IPS-NIHi11 (cell line): ENCODE data around the gene UBAP2.
A peak's percentile ranks its signal among the peaks of the same experiment; 100 is the strongest.
"Not testable (repeated sequence)": the region's sequence is repeated elsewhere in the genome, so short reads cannot be mapped to it uniquely, and the experiment has no call there.

Source experiments
- DNase-seq: peaks from one replicate; pipeline ENCODE4 v3.0.0; 2012; ENCODE audit warnings: mixed read lengths, low spot score

The UBAP2 gene

DNA sequence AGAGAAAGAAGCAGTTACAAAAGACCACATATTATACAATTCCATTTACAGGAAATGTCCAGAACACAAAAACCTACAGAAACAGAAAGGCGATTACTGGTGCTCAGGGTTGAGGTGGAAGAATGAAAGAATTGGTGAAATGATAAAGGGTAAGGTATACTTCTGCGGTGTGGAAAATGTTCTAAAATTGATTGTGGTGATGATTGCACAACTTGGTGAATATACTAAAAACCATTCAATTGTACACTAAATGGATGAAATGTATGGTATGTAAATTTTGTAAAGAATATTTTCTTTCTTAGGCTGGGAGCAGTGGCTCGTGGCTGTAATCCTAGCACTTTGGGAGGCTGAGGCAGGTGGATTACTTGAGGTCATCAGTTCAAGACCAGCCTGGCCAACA is 72.3 kb downstream of the UBAP2 start:
- DNase-seq: no peak

- no peak for DNase-seq
Observed at GRCh38 chr9:33972698-33973097, 76.0 kb downstream of the UBAP2 start.

- DNase-seq: no peak
Observed at GRCh38 chr9:33964086-33964768, 84.5 kb downstream of the UBAP2 start.

- DNase-seq: not testable (repeated sequence)
Observed at GRCh38 chr9:33962468-33962867, 86.2 kb downstream of the UBAP2 start.

- no peak for DNase-seq
Observed at GRCh38 chr9:33959725-33960124, 89.0 kb downstream of the UBAP2 start.

DNA sequence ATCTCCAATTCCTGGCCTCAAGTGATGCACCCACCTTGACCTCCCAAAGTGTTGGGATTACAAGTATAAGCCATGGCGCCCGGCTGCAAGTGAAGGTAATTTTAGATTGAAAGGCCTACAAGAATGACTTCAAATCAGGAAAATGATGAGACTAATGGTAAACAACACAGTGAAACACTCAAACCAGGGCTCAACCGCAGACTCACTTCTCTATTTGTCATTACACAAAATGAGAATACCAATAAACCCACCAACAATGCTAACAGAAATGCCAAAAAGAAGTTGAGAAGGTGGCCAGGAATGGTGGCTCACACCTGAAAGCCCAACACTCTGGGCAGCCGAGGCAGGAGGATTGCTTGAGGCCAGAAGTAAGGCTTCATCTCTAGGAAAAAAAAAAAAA is 92.1 kb downstream of the UBAP2 start:
- DNase-seq: no peak

DNA sequence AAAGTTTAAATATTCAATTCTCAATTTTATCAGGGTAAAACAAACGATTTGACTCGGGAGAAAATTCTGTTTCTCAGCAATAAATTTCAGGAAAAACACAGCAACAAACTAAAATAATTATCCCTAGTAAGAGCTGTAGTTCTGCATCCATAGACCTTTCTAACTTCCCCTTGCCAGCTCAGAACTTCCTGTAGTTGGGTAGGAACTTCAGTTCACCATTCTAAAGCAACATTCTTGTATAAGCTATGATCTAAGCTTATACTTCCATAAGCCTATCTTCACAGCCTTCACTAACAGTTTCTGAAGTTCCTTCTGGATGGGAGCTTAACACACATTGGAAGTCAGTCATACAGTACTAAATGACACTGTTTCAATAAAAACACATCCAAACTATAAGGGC is 96.6 kb downstream of the UBAP2 start:
- no peak for DNase-seq

DNA sequence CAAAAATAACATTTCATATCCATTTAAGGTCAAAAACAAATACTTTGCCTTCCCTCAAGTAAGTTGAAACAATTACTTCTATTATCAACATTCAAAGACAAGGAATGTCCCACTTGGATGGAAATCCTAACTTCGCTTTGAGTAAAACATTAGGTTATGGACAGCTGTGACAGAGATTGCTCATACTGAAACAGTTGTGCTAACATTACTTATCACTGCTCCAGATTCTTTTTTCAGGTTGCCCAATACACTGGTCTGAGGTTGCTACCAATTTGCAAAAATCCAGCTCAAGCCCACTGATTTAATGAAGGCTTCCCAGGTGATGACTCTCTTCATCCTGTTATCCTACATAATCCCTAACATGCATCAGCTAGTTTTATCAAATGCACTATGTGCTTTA is 98.3 kb downstream of the UBAP2 start:
- DNase-seq: no peak

GRCh38 chr9:33946779-33947535 is 101.7 kb downstream of the UBAP2 start:
- no peak for DNase-seq

GRCh38 chr9:33943389-33943788 is 105.3 kb downstream of the UBAP2 start:
- DNase-seq: no peak

GRCh38 chr9:33942471-33943083 is 106.1 kb downstream of the UBAP2 start:
- DNase-seq: no peak

DNA sequence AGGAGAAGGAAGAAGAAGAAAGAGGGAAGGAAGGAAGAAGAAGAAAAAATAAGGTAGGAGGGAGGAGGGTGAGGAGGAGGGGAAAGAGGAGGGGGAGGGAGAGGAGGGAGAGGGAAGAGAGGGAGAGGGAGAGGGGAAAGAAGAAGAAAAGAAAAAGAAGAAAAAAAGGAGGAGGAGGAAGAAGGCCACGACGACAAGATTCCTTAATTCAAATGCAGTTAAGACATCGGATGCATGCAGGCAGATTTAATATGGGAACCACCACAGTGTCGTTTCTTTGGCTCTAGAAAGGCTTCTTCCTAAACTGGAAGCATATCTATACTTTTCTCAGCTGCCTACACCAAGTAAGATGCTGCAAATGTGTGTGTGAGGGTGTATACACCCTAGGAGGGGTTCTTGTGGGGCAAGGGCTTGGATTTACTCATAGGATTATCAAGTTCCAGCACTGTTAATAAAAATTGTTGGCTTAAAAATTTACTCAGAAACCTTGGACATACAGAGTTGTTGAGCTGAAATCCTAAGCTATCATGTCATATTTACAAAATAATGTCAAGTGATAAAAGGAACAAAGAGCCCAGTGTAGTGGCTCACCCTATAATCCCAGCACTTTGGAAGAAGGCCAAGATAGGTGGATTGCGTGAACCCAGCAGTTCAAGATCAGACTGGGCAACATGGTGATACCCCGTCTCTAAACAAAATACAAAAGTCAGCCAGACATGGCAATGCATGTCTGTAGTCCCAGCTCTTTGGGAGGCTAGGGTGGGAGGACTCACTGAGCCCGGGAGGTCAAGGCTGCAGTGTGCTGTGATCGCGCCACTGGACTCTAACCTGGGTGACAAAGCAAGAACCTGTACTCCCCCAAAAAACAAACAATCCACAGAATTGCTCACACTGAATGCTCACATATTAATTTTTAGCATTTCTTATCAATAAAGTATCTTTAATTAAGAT is 108.5 kb downstream of the UBAP2 start:
- DNase-seq: no peak

- no peak for DNase-seq
Observed at GRCh38 chr9:33934188-33934878, 114.4 kb downstream of the UBAP2 start.

DNA sequence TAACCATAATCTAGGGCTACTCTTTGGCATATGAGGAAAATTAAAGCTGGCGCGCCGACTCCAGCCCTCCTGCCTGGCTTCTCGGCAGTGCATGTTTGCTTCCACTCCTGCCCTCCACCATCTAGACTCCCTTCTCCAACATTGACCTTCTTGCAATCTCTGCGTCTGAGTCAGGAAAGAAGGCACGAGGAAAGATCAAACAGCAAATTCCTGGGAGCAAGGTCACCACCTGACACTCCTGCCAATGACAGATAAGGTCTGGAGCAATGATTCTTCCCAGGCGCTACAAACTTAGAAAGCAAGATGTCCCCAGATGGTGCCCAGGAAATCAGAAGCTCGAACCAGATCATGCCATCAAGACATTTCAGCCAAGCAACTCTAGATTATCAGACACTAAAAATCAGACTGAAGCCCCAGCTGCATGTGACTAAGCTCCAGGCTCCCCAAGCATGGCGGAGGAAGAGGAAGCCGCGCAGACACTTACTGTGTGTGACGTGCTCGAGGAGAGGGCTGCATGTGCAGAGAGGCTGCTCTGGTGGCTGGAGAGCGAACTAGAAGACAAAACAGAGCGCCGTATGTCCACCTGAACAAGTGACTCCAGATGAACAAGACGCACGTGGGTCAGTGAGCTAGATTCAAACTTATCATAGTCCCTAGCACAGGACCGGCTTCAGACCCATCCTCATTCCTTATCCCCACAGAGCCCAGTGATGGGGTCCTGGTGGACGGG is 116.4 kb downstream of the UBAP2 start:
- no peak for DNase-seq

DNA sequence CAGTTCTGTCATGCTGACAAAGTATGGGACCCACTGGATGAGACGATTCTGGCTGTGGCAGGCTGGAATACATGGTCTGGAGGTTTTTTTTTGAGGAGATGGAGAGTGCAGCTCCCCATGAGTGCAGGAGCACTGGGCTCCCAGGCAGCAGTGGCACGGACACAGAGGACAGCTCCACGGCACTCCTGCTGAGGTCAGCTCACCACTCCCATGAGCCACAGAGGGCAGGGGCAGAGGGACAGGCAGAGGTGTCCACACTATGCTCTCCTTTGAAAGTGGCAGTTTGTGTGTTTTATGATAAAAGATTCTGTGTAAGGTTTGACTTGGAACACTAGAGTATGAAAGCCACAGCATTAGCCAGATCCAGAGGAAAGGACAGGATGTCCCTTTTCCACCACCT is 117.4 kb downstream of the UBAP2 start:
- DNase-seq: no peak

DNA sequence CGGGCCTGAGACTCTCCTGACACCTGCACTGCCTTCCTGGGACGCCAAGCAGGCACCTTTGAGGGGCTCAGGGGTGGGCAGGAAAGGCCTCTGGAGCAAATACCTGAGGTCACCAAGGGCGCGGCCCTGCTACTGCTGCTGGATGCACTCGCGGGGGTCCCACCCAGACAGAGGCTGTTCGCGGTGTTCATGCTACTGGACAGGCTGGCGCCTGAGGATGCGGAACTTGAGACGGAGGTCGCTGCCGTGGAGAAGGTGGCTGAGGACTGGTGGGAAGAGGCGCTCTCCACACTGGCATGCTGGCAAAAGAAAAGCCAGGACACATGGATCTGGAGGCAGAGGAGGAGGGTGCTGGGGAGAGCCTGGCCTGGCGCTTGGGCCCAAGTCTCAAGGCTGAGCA is 121.0 kb downstream of the UBAP2 start:
- DNase-seq: no peak

DNA sequence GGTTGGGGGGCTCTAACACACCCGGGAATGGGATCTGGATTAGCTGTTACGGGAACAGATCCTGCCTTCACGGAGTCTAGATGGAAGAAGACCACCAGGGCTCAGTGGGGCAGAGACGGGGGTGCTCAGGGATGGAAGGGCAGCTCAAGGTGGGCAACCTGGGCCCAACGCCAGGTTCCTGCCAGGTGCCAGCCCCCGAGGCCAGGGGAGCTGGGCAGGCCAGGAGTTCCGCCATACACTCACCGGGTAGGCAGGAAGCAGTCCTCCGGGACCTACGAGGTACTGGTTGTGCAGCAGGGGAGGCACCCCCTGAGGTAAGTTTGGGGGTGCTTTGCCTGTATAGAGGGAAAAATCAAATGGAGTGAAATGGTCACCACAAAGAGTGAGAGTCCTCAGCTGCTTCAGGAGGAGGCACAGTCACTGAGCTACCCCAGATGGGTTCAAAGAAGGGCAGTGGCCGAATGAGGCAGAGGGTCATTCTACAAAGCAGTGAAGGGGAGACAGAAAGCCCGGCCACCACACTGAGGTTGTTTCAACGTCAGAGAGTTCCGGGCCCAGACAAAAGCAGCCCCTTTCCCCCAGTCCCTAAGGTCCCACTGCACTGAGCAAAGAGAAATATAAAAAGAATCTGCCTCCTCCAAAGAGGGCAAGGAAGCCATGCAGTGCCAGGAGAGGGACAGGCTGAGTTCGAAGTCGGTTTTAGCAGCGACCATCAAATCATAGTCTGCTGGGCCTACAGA is 121.8 kb downstream of the UBAP2 start:
- no peak for DNase-seq

DNA sequence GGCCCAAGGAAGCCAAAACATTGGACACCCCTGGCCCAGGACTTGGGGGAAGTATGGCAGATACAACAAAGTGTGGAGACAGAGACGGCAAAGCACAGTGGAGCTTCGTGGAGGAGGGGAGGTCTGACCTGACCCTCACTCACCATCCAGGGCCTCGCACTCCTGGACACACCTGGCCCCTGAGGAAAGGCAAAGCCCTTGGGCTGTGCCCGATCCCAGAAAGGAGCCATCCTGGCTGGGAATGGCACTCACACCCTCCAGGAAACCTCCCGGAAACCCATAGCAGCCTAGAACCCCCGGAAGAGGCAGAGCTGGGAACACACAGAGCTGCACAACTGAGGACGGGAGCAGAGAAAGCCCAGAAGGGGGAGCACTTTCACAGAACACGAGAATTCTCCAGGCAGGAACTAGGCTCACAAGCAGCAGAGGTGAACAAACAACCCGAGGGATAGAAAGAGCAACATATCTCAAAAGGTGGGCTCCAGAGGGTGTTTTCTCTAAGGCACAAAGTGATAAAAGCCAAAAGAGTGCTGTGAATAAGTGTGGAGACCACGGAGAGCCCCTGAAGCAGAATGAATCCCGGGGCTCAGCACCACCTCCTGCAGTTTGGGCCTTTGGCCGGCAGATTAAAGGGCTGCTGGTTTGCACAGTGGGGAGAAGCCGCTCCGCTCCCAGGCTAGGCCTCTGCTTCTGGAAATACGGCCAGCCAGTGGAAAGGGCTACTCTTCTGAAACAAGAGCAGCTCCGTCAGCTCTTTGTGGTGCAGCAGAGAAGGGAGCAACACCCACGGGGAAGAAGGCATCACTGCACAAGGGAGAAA is 123.5 kb downstream of the UBAP2 start:
- DNase-seq: peak; percentile 76

GRCh38 chr9:33923998-33924701 is 124.5 kb downstream of the UBAP2 start:
- no peak for DNase-seq
